RPMI8226 (cell line): ENCODE measurements around the gene OCA2.

Experiments used
- DNase-seq: peaks from one replicate; pipeline ENCODE4 v3.0.0-alpha.2; 2015

Gene OCA2

DNA sequence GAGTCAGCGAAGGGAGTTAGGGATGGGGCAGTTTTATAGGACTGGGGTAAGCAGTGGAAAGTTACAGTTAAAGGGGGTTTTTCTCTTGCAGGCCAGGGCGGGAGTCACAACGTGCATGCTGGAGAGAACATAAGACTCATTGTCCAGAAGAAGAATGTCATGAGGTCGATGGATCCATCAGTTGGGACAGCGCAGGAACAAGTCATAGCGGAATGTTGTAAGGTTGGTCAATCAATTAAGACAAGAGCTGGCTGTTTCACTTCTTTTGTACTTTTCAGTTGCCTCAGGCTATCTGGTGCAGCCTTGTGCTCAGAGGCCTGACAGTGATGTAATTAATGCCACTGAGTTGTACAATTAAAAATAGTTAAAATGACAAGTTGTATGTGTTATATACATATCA is 165.6 kb downstream of the OCA2 start:
- no peak for DNase-seq

DNA sequence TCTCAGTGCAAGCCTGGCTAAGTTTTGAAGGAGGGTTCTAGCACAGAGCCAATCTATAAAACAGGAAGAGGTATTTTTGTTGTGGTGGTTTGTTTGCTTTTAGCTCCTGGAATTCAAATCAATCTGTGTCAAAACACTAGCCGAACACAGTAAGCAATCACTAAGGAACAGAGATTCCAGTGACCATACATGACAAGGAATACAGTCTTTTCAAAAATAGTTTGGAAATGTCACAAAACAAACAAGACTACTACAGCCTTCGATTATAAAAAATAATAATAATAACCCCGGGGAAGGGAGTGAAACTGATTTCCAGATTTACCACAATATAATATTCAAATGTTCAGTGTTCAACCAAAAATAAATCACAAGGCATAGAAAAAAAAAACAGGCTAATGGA is 166.5 kb downstream of the OCA2 start:
- DNase-seq = no peak

DNA sequence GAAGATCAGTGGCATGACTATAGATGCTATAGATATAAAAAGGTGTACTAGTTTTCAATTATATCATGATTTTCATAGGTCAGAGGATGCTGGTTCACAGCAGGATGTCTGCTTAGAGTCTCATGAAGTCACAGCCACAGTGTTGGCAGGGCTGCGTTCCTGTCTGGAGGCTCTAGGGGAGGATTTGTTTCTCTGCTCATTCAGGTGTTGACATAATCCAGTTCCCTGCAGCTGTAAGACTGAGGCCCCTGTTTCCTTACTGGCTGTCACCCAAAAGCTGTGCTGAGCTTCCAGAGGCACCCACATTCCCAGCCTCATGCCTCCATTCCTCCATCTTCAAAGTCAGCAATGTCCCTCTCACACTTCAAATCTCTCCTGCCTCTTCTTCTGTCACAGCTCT is 170.7 kb downstream of the OCA2 start:
- DNase-seq = no peak

GRCh38 chr15:27912283-27912682 is 186.8 kb downstream of the OCA2 start:
- DNase-seq = no peak

DNA sequence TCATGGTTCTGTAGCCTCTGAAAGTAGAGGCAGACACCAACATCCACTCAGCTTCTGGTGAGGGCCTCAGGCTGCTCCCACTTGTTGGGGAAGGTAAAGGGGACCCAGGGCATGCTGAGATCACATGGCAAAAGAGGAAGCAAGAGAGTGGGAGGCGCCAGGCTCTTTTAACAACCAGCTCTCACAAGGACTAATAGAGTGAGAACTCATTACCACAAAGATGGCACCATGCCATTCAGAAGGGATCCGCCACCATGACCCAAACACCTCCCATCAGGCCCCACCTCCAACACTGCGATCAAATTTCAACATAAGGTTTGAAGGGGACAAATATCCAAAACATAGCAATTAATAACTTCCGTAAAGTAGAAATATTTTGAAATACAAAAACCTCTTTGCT is 192.3 kb downstream of the OCA2 start:
- DNase-seq = peak; percentile 57

DNA sequence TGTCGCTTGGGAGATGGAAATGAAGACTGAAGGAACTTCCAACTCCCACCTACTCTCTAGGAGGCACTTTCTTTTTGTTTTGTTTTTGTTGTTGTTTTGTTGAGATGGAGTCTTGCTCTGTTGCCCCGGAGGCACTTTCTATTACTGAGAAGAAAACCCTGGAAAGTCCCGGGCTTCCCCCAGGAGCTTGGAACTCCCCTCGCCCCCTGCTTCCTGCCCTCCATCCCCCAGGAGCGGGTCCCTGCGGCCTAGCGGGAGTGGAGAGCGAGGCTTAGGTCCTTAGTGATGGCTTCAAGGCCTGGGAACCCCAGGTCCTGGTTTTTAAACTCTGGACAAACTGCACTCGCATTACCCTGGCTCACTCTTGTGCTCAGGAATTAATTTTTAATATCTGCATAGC is 195.7 kb downstream of the OCA2 start:
- no peak for DNase-seq

DNA sequence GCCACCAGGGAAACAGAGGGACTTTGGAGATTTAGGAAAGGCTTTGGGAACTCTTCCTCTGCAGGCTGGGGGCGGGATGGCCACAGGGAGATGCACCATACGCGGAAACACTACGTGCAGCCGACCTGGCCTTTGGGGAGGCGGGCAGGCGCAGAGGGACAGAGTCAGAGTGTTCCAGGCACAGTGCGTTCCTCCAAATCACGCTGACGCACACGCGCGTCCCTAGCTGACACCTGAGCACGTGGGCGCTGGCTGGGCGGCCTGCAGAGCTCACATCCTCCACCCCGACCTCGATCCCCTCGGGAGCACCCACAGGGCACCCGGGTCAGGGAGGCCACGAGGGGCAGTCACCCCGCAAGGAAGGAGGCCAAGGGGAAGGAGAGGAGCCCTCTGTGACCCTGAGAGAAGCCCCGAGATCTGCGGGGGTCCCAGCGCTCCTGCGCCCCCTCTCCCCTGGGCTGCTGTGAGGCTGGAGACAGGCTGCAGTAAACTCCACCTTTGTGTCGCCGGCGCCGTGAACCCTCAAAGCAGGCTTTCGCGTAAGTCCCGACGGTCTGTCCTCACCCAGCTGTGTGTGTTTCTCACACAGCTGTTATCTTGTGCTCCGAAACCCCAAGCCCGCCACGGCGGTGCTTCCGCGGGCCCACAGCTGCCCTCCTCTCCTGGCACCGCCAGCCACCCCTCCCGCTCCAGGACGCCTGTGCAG is 196.3 kb downstream of the OCA2 start:
- DNase-seq = peak; percentile 12

DNA sequence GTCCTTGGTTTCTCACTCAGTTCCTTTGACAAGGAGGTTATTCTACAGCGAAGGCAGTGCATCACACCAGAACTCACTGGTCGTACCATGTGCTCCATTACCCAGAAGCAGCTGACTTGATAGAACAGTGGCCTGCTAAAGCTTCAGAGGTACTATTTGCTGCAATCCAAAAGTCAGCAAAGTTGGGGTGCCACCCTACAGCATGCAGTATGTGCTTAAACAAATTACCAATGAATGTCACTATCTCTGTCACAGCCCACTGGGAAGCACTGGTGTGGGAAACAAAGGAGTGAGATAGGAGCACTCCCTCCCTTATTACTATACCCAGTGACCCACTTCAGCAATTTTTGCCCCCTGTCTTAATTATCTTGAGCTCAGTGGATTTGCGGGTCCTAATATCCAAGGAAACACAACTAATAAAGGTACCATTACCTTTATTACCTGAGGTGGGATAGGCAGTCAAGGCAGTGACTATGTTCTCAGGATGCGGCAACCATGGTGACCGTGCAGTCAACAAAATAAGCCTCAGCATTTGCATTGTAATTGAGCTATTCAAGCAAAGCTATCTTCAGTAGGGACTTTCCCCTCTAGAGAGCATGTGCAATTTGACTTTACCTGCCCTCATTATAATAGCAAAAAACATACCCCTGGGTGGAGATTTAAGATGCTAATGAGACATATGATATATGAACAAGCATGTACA is 199.4 kb downstream of the OCA2 start:
- DNase-seq = no peak

- no peak for DNase-seq
These were observed 201.6 kb downstream of the OCA2 start for GRCh38 chr15:27897481-27897880.

- no peak for DNase-seq
These were observed 204.5 kb downstream of the OCA2 start for GRCh38 chr15:27894645-27895044.

GRCh38 chr15:27889258-27889657 is 209.9 kb downstream of the OCA2 start:
- DNase-seq = no peak

DNA sequence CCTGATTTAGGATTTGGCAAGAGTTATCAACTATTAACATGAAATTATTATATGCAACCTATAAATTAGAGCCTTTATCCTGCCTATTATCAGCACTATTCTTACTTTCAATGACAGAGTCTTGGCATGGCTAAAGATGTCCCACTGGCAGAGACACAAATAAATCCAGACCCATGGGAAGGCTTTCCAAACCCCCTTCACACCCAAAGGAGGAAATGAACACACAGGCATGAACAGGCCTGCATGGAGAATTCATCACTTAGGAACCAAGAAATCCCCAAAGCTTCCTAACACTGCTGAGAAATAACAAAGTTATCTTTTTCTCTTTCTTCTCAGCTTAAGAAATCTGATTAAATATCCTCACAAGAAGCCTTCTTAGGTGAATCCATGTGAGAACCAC is 213.9 kb downstream of the OCA2 start:
- no peak for DNase-seq

DNA sequence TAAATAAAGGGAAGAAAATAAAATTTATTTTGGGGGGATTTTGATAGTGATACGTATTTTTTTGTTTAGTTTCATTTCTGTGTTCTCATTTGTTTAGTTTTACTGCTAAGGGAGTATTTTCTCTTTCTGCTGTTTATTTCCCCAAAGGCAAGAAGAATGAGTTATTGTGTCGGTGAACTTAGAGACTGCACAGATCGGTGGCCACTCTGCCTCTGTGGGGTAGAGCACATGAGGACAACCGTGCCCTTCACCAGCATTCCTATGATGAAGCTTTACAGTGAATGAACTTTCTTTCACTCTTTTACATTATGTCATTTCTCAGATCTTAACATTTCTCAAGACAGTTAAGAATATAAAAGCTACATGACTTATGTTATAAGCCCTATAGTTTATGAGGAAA is 214.4 kb downstream of the OCA2 start:
- no peak for DNase-seq

DNA sequence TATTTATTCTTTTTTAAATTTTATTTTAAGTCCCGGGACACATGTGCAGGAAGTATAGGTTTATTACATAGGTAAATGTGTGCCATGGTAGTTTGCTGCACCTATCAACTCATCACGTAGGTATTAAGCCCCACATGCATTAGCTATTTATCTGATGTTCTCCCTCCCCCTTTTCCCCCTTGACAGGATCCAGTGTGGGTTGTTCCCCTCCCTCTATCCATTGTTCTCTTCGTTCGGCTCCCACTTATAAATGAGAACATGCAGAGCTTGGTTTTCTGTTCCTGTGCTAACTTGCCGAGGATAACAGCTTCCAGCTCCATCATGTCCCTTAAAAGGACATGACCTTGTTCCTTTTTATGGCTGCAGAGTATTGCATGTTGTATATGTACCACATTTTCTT is 220.3 kb downstream of the OCA2 start:
- no peak for DNase-seq

- DNase-seq = peak; percentile 13
These were observed 225.3 kb downstream of the OCA2 start for GRCh38 chr15:27873828-27874227.

DNA sequence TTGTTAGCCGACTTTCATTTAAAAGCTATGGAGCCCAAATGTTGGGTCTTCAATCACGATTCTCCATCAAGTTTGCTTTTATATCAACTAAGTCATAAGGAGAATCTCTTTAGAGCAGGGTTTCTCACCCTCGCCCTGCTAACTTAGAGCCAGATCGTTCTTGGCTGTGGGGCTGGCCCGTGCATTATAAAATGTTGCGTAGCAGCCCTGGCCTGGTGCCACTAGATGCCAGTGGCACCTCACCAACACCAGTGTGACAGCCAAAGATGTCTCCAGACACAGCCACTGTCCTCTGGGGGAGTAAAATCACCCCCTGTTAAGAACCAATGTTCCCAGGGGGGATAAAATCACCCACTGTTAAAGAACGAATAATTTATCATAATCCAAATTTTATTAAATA is 226.1 kb downstream of the OCA2 start:
- no peak for DNase-seq

- peak; percentile 17 for DNase-seq
These were observed 226.8 kb downstream of the OCA2 start for GRCh38 chr15:27872355-27872754.

DNA sequence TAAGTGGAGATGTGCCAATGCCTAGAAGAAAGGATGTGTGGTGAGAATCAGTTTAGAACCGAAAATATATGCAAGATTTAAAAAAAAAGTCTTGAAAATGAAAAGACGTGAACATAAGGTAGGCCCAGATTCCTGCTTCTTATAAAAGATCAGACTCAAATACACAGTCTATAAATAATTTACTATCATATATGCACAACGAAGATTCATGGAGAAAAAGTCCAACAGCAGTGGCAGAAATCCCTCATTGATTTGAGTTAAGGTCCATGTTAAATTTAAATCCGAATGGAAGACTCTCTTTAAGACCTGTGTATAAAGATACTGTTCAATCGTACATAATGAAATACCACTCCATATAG is 227.2 kb downstream of the OCA2 start:
- DNase-seq = no peak

- no peak for DNase-seq
These were observed 227.8 kb downstream of the OCA2 start for GRCh38 chr15:27871078-27871901.

- DNase-seq = no peak
These were observed 228.8 kb downstream of the OCA2 start for GRCh38 chr15:27870320-27870719.

- DNase-seq = no peak
These were observed 229.3 kb downstream of the OCA2 start for GRCh38 chr15:27869697-27870281.

DNA sequence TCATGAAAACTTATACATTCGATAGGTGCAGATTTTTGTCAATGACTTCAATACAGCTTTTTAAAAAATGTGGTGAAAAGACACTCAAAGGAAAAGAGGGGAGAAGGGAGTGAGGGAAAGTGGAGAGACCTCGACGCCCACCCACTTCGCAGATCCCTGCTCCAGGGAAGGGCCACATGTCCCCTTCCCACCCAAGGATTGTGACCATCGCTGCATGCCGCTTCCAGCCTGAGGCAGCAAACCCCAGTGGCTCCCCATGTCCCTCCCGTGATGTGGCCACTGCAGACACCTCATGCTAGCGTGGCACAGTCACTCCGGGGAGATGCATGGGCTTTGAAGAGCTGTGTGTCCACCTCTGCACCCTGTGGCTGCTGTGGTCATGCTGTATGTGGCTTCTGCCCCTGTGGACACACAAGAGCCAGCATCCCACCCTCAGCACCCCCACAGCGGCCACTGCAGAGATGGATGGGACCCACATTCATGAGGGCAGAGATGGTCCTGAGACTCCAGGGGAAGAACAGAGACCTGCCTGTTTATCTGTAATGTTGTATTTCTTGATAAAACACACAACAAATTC is 230.2 kb downstream of the OCA2 start:
- no peak for DNase-seq

DNA sequence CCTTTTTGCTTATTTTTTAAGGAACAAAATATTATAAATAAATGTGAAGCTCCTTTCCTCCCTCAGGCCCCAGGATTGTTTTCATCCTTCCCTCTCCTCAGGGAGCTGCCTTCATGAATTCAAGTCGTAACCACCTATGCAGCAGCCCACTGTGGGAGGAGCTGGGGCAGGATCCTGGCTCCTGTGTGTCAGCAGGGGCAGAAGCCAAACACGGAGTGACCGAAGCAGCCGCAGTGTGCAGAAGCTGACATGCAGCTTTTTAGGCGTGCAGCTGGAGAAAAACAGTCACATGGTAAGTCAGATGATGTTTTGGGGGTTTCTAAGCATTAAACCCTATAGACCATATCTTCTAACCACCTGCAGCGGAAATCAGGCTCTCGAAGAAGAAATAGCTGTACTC is 231.3 kb downstream of the OCA2 start:
- DNase-seq = peak; percentile 57
